H9 (cell line): Measurements from ENCODE around the gene STK11. TPM values are rescaled to one million over a fixed set of nuclear protein-coding genes. Genes with fewer than 3 reads are reported as not detected.
"Not testable (repeated sequence)": the region's sequence is repeated elsewhere in the genome, so short reads cannot be mapped to it uniquely, and the experiment has no call there.

Experiments
- DNase-seq: peaks from one replicate; pipeline ENCODE4 v3.0.0-alpha.2; 2017
- H2AFZ ChIP-seq: one replicate; pipeline ENCODE4 v1.6.1; 2013; ENCODE audit warnings: mild to moderate bottlenecking, low read length, control low read depth, moderate library complexity
- H2AK5ac ChIP-seq: 2 replicates; pipeline ENCODE4 v1.6.1; 2013; ENCODE audit warnings: low read length, control low read depth, mixed read lengths; ENCODE audit not compliant: insufficient read length
- H2BK120ac ChIP-seq: one replicate; pipeline ENCODE4 v1.6.1; 2013; ENCODE audit warnings: low read depth, mild to moderate bottlenecking, low read length, control low read depth, inconsistent platforms; ENCODE audit not compliant: poor library complexity, severe bottlenecking
- H2BK12ac ChIP-seq: 2 replicates; pipeline ENCODE4 v1.6.1; 2013; ENCODE audit warnings: low read length, control low read depth, mixed read lengths, low read depth; ENCODE audit not compliant: insufficient read length
- H2BK15ac ChIP-seq: 2 replicates; pipeline ENCODE4 v1.6.1; 2013; ENCODE audit warnings: low read depth, low read length, control low read depth
- H2BK20ac ChIP-seq: one replicate; pipeline ENCODE4 v1.6.1; 2013; ENCODE audit warnings: low read depth, mild to moderate bottlenecking, low read length, control low read depth, inconsistent platforms; ENCODE audit not compliant: poor library complexity, severe bottlenecking
- H2BK5ac ChIP-seq: 2 replicates; pipeline ENCODE4 v1.6.1; 2013; ENCODE audit warnings: low read length, control low read depth, mixed read lengths; ENCODE audit not compliant: insufficient read length
- H3K14ac ChIP-seq: 2 replicates; pipeline ENCODE4 v1.6.1; 2013; ENCODE audit warnings: low read length, control low read depth; ENCODE audit not compliant: insufficient read depth
- H3K18ac ChIP-seq: 2 replicates; pipeline ENCODE4 v1.6.1; 2013; ENCODE audit warnings: low read depth, mild to moderate bottlenecking, mixed read lengths, low read length, control low read depth; ENCODE audit not compliant: insufficient read length
- H3K23ac ChIP-seq: 2 replicates; pipeline ENCODE4 v1.6.1; 2013; ENCODE audit warnings: low read length, control low read depth, mixed read lengths, low read depth; ENCODE audit not compliant: insufficient read length
- H3K23me2 ChIP-seq: 2 replicates; pipeline ENCODE4 v1.6.1; 2013; ENCODE audit warnings: low read depth, mild to moderate bottlenecking, mixed read lengths, low read length, control low read depth; ENCODE audit not compliant: insufficient read length, poor library complexity, severe bottlenecking
- H3K27ac ChIP-seq: 2 replicates; pipeline ENCODE4 v1.5.1; 2013; ENCODE audit warnings: low read length, control low read depth, mixed read lengths, low read depth; ENCODE audit not compliant: insufficient read length
- H3K27me3 ChIP-seq: 2 replicates; pipeline ENCODE4 v1.6.1; 2013; ENCODE audit warnings: low read length, control low read depth, inconsistent platforms; ENCODE audit not compliant: insufficient read depth
- H3K4ac ChIP-seq: 2 replicates; pipeline ENCODE4 v1.6.1; 2013; ENCODE audit warnings: low read depth, mild to moderate bottlenecking, control low read depth, inconsistent platforms, low read length, moderate library complexity
- H3K4me1 ChIP-seq: 2 replicates; pipeline ENCODE4 v1.6.1; 2013; ENCODE audit warnings: low read length, control low read depth, inconsistent platforms; ENCODE audit not compliant: insufficient read depth
- H3K4me2 ChIP-seq: 2 replicates; pipeline ENCODE4 v1.6.1; 2013; ENCODE audit warnings: low read length, control low read depth, mixed read lengths; ENCODE audit not compliant: insufficient read length, insufficient read depth
- H3K56ac ChIP-seq: 2 replicates; pipeline ENCODE4 v1.6.1; 2013; ENCODE audit warnings: low read depth, mild to moderate bottlenecking, mixed read lengths, low read length, control low read depth; ENCODE audit not compliant: insufficient read length
- H3K79me1 ChIP-seq: 2 replicates; pipeline ENCODE4 v1.6.1; 2013; ENCODE audit warnings: low read depth, mild to moderate bottlenecking, moderate library complexity, low read length, control low read depth, inconsistent platforms; ENCODE audit not compliant: insufficient read depth, poor library complexity, severe bottlenecking
- H3K79me2 ChIP-seq: 2 replicates; pipeline ENCODE4 v1.6.1; 2013; ENCODE audit warnings: low read length, control low read depth, inconsistent platforms; ENCODE audit not compliant: insufficient read depth
- H3K9ac ChIP-seq: 2 replicates; pipeline ENCODE4 v1.6.1; 2013; ENCODE audit warnings: low read length, control low read depth, mixed read lengths; ENCODE audit not compliant: insufficient read length; ENCODE audit errors: extremely low read depth
- H3K9me3 ChIP-seq: one replicate; pipeline ENCODE4 v1.6.1; 2013; ENCODE audit warnings: low read depth, low read length, inconsistent platforms; ENCODE audit not compliant: control insufficient read depth
- H3T11ph ChIP-seq: one replicate; pipeline ENCODE4 v1.6.1; 2013; ENCODE audit warnings: mild to moderate bottlenecking, low read length, control low read depth, inconsistent platforms
- H4K20me1 ChIP-seq: one replicate; pipeline ENCODE4 v1.6.1; 2013; ENCODE audit not compliant: control insufficient read depth, insufficient read length, insufficient read depth
- H4K5ac ChIP-seq: 2 replicates; pipeline ENCODE4 v1.6.1; 2013; ENCODE audit warnings: low read depth, mild to moderate bottlenecking, mixed read lengths, low read length, control low read depth; ENCODE audit not compliant: insufficient read length
- H4K8ac ChIP-seq: replicated peaks from 2 replicates; pipeline ENCODE4 v1.6.1; 2013; ENCODE audit warnings: low read length, control low read depth, mixed read lengths, low read depth; ENCODE audit not compliant: insufficient read length
- H4K91ac ChIP-seq: 2 replicates; pipeline ENCODE4 v1.6.1; 2013; ENCODE audit warnings: low read depth, mild to moderate bottlenecking, moderate library complexity, mixed read lengths, low read length, control low read depth; ENCODE audit not compliant: insufficient read length
- H3K27ac Mint-ChIP-seq, 3 experiments: 2 replicates in 2 of 3; 3 replicates in 1 of 3; pipeline ENCODE4 v1.8.0; 2020 to 2021; ENCODE audit warnings: mixed read lengths in 3 of 3, mild to moderate bottlenecking in 1 of 3, moderate library complexity in 1 of 3
- H3K27me3 Mint-ChIP-seq: 2 replicates; pipeline ENCODE4 v1.8.0; 2021; ENCODE audit warnings: low read depth, mild to moderate bottlenecking, moderate library complexity, mixed read lengths
- H3K36me3 Mint-ChIP-seq, 3 experiments: 2 replicates in 2 of 3; 3 replicates in 1 of 3; pipeline ENCODE4 v1.8.0; 2020 to 2021; ENCODE audit warnings: low read depth in 3 of 3, mixed read lengths in 3 of 3; ENCODE audit not compliant: insufficient read depth in 1 of 3
- H3K4me1 Mint-ChIP-seq, 2 experiments: 2 replicates each; pipeline ENCODE4 v1.8.0; 2020; ENCODE audit warnings: mixed read lengths in 2 of 2
- H3K4me3 Mint-ChIP-seq, 2 experiments: 2 replicates in 1 of 2; 3 replicates in 1 of 2; pipeline ENCODE4 v1.8.0; 2020 to 2021; ENCODE audit warnings: mild to moderate bottlenecking in 2 of 2, mixed read lengths in 2 of 2, moderate library complexity in 1 of 2
- H3K9me3 Mint-ChIP-seq, 2 experiments: 2 replicates in 1 of 2; 3 replicates in 1 of 2; pipeline ENCODE4 v1.8.0; 2020; ENCODE audit warnings: mild to moderate bottlenecking in 2 of 2, mixed read lengths in 2 of 2, moderate library complexity in 1 of 2
- WGBS: extraction: QIAGEN DNeasy Blood & Tissue Kit; methylation state at CpG from one replicate; pipeline ENCODE4 v1.1.7; 2013; ENCODE audit warnings: missing lambda C conversion rate, low lambda C conversion rate, mixed read lengths; ENCODE audit not compliant: insufficient read length; ENCODE audit errors: extremely low coverage; 5-methylcytosine and 5-hydroxymethylcytosine counted together
- total RNA-seq: library from RNA; stranded (reverse); gene quantifications from 2 replicates; pipeline ENCODE4 v1.2.1, GENCODE V29; 2021
- TF ChIP-seq, protein P1 (sequence below): fragments of 200-600 bp; sonication (generic); conservative IDR thresholded peaks from 3 replicates; pipeline ENCODE4 v1.8.0; 2021; ENCODE audit warnings: antibody characterized with exemption, mild to moderate bottlenecking

Gene STK11
- total RNA-seq, 1 experiment from 2014 or later: 74.3 TPM

- H3K23ac ChIP-seq: no peak overlapping the region
- no peak overlapping the region for H3K27ac ChIP-seq
- H2BK20ac ChIP-seq: no peak overlapping the region
- peaks cover 14% of the 10 kb centered on the region for H3K23me2 ChIP-seq
- no peaks in the 10 kb centered on the region for H3K27me3 ChIP-seq
- H3K56ac ChIP-seq: no peak overlapping the region
- no peaks in the 10 kb centered on the region for H3K9me3 Mint-ChIP-seq
- no peak overlapping the region for H4K91ac ChIP-seq
- H4K20me1 ChIP-seq: peaks cover 4% of the 10 kb centered on the region
- no peak overlapping the region for H2AK5ac ChIP-seq
- no peaks in the 10 kb centered on the region for H3K27me3 Mint-ChIP-seq
- H2BK12ac ChIP-seq: no peak overlapping the region
- peak overlapping the region; percentile 87 to 88 for H3K4me3 Mint-ChIP-seq
- no peak overlapping the region for H2BK5ac ChIP-seq
- H3K79me2 ChIP-seq: peaks cover 33% of the 10 kb centered on the region; the same call in 1 of the 2 replicates
- peak overlapping the region; percentile 99 for H3K4me2 ChIP-seq
- peak overlapping the region; percentile 53; the same call in 1 of the 2 replicates for H3K14ac ChIP-seq
- peaks cover 13% of the 10 kb centered on the region for H3K79me1 ChIP-seq
- peaks cover 19 to 27% of the 10 kb centered on the region in 2 experiments for H3K4me1 Mint-ChIP-seq
- H3K36me3 Mint-ChIP-seq: peaks cover 7 to 21% (median 21%) of the 10 kb centered on the region in 3 experiments
- H3K27ac Mint-ChIP-seq: peak overlapping the region in 2 of 3 experiments; percentile 6 to 73; a peak in 2 of 7 replicates
- peak; percentile 27 for DNase-seq
- WGBS: no CpG with 5 or more reads among the region's 38 CpGs
- no peak overlapping the region for H3K4ac ChIP-seq
- TF ChIP-seq, protein P1, sequence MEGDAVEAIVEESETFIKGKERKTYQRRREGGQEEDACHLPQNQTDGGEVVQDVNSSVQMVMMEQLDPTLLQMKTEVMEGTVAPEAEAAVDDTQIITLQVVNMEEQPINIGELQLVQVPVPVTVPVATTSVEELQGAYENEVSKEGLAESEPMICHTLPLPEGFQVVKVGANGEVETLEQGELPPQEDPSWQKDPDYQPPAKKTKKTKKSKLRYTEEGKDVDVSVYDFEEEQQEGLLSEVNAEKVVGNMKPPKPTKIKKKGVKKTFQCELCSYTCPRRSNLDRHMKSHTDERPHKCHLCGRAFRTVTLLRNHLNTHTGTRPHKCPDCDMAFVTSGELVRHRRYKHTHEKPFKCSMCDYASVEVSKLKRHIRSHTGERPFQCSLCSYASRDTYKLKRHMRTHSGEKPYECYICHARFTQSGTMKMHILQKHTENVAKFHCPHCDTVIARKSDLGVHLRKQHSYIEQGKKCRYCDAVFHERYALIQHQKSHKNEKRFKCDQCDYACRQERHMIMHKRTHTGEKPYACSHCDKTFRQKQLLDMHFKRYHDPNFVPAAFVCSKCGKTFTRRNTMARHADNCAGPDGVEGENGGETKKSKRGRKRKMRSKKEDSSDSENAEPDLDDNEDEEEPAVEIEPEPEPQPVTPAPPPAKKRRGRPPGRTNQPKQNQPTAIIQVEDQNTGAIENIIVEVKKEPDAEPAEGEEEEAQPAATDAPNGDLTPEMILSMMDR: no peak
- no peaks in the 10 kb centered on the region for H3K9me3 ChIP-seq
- H2AFZ ChIP-seq: no peak overlapping the region
- no peak overlapping the region for H4K8ac ChIP-seq
- H3K9ac ChIP-seq: peak overlapping the region; percentile 76
- H3T11ph ChIP-seq: no peak overlapping the region
- no peak overlapping the region for H4K5ac ChIP-seq
- H3K18ac ChIP-seq: no peak overlapping the region
- no peak overlapping the region for H2BK15ac ChIP-seq
- H2BK120ac ChIP-seq: no peak overlapping the region
- H3K4me1 ChIP-seq: no peaks in the 10 kb centered on the region
These were observed 1.4 kb downstream of the STK11 start for GRCh38 chr19:1206864-1207450.

GRCh38 chr19:1208830-1209229, 3.3 kb downstream of the STK11 start:
- H2BK12ac ChIP-seq, H3T11ph ChIP-seq, H3K9me3 Mint-ChIP-seq, H4K8ac ChIP-seq, H3K27ac ChIP-seq, H3K27ac Mint-ChIP-seq, H3K23ac ChIP-seq, H3K4me3 Mint-ChIP-seq, H3K14ac ChIP-seq, H3K27me3 ChIP-seq, H2BK20ac ChIP-seq, H4K91ac ChIP-seq, H4K20me1 ChIP-seq, DNase-seq, H2BK5ac ChIP-seq, H3K9me3 ChIP-seq, H4K5ac ChIP-seq, H3K4ac ChIP-seq, H3K18ac ChIP-seq, H2BK15ac ChIP-seq, H3K27me3 Mint-ChIP-seq, H2BK120ac ChIP-seq, H3K4me1 ChIP-seq, H3K9ac ChIP-seq, H2AFZ ChIP-seq, H3K4me2 ChIP-seq, H2AK5ac ChIP-seq, H3K56ac ChIP-seq: not testable (repeated sequence)
- peaks cover 40% of the 10 kb centered on the region; the same call in 1 of the 2 replicates for H3K79me2 ChIP-seq
- WGBS: no CpG with 5 or more reads among the region's 10 CpGs
- H3K23me2 ChIP-seq: peaks cover 14% of the 10 kb centered on the region
- Mint-ChIP-seq H3K36me3 (peaks cover 8 to 29% (median 27%) of the 10 kb centered on the region in 3 experiments), H3K4me1 (peaks cover 26 to 33% of the 10 kb centered on the region in 2 experiments)
- peaks cover 14% of the 10 kb centered on the region for H3K79me1 ChIP-seq
